Naive thymus-derived CD4-positive, alpha-beta T cell (primary cell): Measurements from ENCODE around the gene SELL. TPM values are rescaled to one million over a fixed set of nuclear protein-coding genes. Genes with fewer than 3 reads are reported as not detected.
"Not testable (repeated sequence)": the region's sequence is repeated elsewhere in the genome, so short reads cannot be mapped to it uniquely, and the experiment has no call there.

Experiments
- ATAC-seq: fragments of 150-1000 bp; cut with Tn5 transposase; 2 replicates; pipeline ENCODE4 v1.10.0; 2021; ENCODE audit warnings: mild to moderate bottlenecking, moderate library complexity
- CTCF ChIA-PET: fragments of 350-600 bp; sonication (Branson Sonifier 250); formaldehyde crosslinking; loops from one replicate; lab custom pipeline; 2021; ENCODE audit warnings: antibody characterized with exemption; lab: Charles Lee
- POLR2A ChIA-PET: fragments of 350-600 bp; sonication (Branson Sonifier 250); formaldehyde crosslinking; loops from one replicate; lab custom pipeline; 2021; ENCODE audit warnings: antibody characterized with exemption, inconsistent platforms; lab: Charles Lee
- DNase-seq, 9 donors: peaks; one replicate each; pipeline versions ENCODE4 v3.0.0 to v3.0.0-alpha.2; 2020 to 2022; ENCODE audit warnings: mixed read lengths in 1 of 9
- H3K27ac ChIP-seq: one replicate; pipeline ENCODE4 v1.7.0; 2013; ENCODE audit warnings: mild to moderate bottlenecking, low read depth, low read length, moderate library complexity
- H3K27me3 ChIP-seq, 2 donors: one replicate each; pipeline ENCODE4 v1.7.0; 2013; ENCODE audit warnings: low read length in 2 of 2, mild to moderate bottlenecking in 2 of 2, moderate library complexity in 2 of 2; ENCODE audit not compliant: control insufficient read depth in 2 of 2, insufficient read depth in 2 of 2
- H3K36me3 ChIP-seq, 3 experiments: 1 replicate in 2 of 3; 2 replicates in 1 of 3; pipeline ENCODE4 v1.7.0; 2013; ENCODE audit warnings: low read length in 3 of 3, mild to moderate bottlenecking in 3 of 3, moderate library complexity in 1 of 3; ENCODE audit not compliant: insufficient read depth in 3 of 3, control insufficient read depth in 2 of 3
- H3K4me1 ChIP-seq, 2 donors: one replicate each; pipeline ENCODE4 v1.7.0; 2013; ENCODE audit warnings: low read length in 2 of 2, mild to moderate bottlenecking in 2 of 2, moderate library complexity in 1 of 2; ENCODE audit not compliant: control insufficient read depth in 2 of 2, insufficient read depth in 2 of 2
- H3K4me3 ChIP-seq: 2 replicates; pipeline ENCODE4 v1.7.0; 2013; ENCODE audit warnings: mild to moderate bottlenecking, low read length
- H3K9me3 ChIP-seq, 3 experiments: 1 replicate in 2 of 3; 2 replicates in 1 of 3; pipeline ENCODE4 v1.7.0; 2013; ENCODE audit warnings: low read length in 3 of 3; ENCODE audit not compliant: control insufficient read depth in 2 of 3
- H3K27ac Mint-ChIP-seq, 9 donors: one replicate each; pipeline ENCODE4 v1.8.0; 2020 to 2022; ENCODE audit warnings: mixed read lengths in 9 of 9, mild to moderate bottlenecking in 8 of 9, moderate library complexity in 5 of 9, inconsistent platforms in 2 of 9
- H3K27me3 Mint-ChIP-seq, 5 donors: one replicate each; pipeline ENCODE4 v1.8.0; 2021 to 2022; ENCODE audit warnings: mixed read lengths in 5 of 5, mild to moderate bottlenecking in 1 of 5
- H3K36me3 Mint-ChIP-seq, 5 donors: one replicate each; pipeline ENCODE4 v1.8.0; 2020 to 2022; ENCODE audit warnings: mixed read lengths in 5 of 5, mild to moderate bottlenecking in 3 of 5, inconsistent platforms in 1 of 5
- H3K4me1 Mint-ChIP-seq, 7 donors: one replicate each; pipeline ENCODE4 v1.8.0; 2020 to 2022; ENCODE audit warnings: mixed read lengths in 7 of 7, mild to moderate bottlenecking in 3 of 7, inconsistent platforms in 1 of 7
- H3K4me3 Mint-ChIP-seq, 10 donors: one replicate each; pipeline ENCODE4 v1.8.0; 2020 to 2022; ENCODE audit warnings: mild to moderate bottlenecking in 10 of 10, mixed read lengths in 10 of 10, moderate library complexity in 6 of 10, inconsistent platforms in 2 of 10
- H3K9me3 Mint-ChIP-seq, 11 donors: one replicate each; pipeline ENCODE4 v1.8.0; 2020 to 2022; ENCODE audit warnings: mixed read lengths in 11 of 11, mild to moderate bottlenecking in 4 of 11, inconsistent platforms in 1 of 11, moderate library complexity in 1 of 11
- intact Hi-C, 2 donors: fragments of 100-400 bp; cut with micrococcal nuclease; formaldehyde crosslinking; loops; one replicate each; pipeline ENCODE4 v1.15.1; 2023
- polyA plus RNA-seq, 2 donors: library from polyadenylated mRNA; unstranded; fragments of 300-500 nt; fragmentation: Illumina TruSeq; gene quantifications; one replicate each; pipeline ENCODE4 v1.2.3, GENCODE V29; 2021
- total RNA-seq, 6 experiments: library from RNA in 5 of 6; stranded (reverse) in 5 of 6; gene quantifications; 1 replicate in 5 of 6; 2 replicates in 1 of 6; pipeline ENCODE4 v1.2.3 and lab custom pipeline; 2021 to 2026

The SELL gene
- total and polyA plus RNA-seq, 7 experiments from 2014 or later: 303 to 2,521 (median 582) TPM

GRCh38 chr1:169683661-169684060, 27.8 kb downstream of the SELL start:
- H3K4me1 Mint-ChIP-seq: peaks cover 0 to 37% (median 27%) of the 10 kb centered on the region in 7 donors

GRCh38 chr1:169683168-169683567, 28.3 kb downstream of the SELL start:
- H3K27me3 ChIP-seq, H3K27me3 Mint-ChIP-seq, ATAC-seq, H3K27ac ChIP-seq, H3K4me3 ChIP-seq, H3K9me3 Mint-ChIP-seq, H3K36me3 ChIP-seq, H3K9me3 ChIP-seq, H3K36me3 Mint-ChIP-seq, DNase-seq: not testable (repeated sequence)
- H3K4me1 Mint-ChIP-seq: peaks cover 1 to 39% (median 24%) of the 10 kb centered on the region in 7 donors
- peak overlapping the region in 1 of 9 donors; percentile 87 for H3K27ac Mint-ChIP-seq
- ChIA-PET CTCF (interaction anchor here (1.6 to 3.3 kb wide), 3 partner anchors 11 to 70 kb away, joined by 4 to 16 read pairs (median 6); no protein-coding TSS in a partner anchor), POLR2A (interaction anchor here (1.0 to 9.7 kb wide), 5 partner anchors 9 to 81 kb away, joined by 3 to 138 read pairs (median 3); no protein-coding TSS in a partner anchor)
- H3K4me1 ChIP-seq: peaks cover 13 to 68% of the 10 kb centered on the region in 2 donors
- peak overlapping the region in 2 of 10 donors; percentile 0 to 43 for H3K4me3 Mint-ChIP-seq
- intact Hi-C loops: loop anchor here in 1 of 2 donors (1.0 kb wide), 1 partner anchor 8 kb away; no protein-coding TSS in a partner anchor

More at GRCh38 chr1:169683661-169684060, 27.8 kb downstream of the SELL start:
- Histone ChIP-seq H3K27ac (no peak overlapping the region), H3K27me3 (no peaks in the 10 kb centered on the region), H3K4me1 (peaks cover 17 to 72% of the 10 kb centered on the region in 2 donors), H3K36me3 (no peaks in the 10 kb centered on the region), H3K4me3 (no peak overlapping the region), H3K9me3 (no peaks in the 10 kb centered on the region)
- peak overlapping the region in 1 of 9 donors; percentile 87 for H3K27ac Mint-ChIP-seq
- H3K36me3 Mint-ChIP-seq: peaks cover 0 to 1% (median 0%) of the 10 kb centered on the region in 5 donors
- no peaks in the 10 kb centered on the region for H3K27me3 Mint-ChIP-seq
- CTCF ChIA-PET: interaction anchor here (3.3 kb wide), 1 partner anchor 14 kb away, joined by 16 read pairs; no protein-coding TSS in a partner anchor
- ATAC-seq: no peak
- H3K9me3 Mint-ChIP-seq: no peaks in the 10 kb centered on the region
- intact Hi-C loops: loop anchor here in 1 of 2 donors (1.0 kb wide), 1 partner anchor 8 kb away; no protein-coding TSS in a partner anchor
- peak overlapping the region in 2 of 10 donors; percentile 0 to 43 for H3K4me3 Mint-ChIP-seq
- POLR2A ChIA-PET: interaction anchor here (1.0 to 1.4 kb wide), 2 partner anchors 22 to 79 kb away, joined by 3 read pairs; no protein-coding TSS in a partner anchor
- DNase-seq: no peak

GRCh38 chr1:169682071-169682470, 29.3 kb downstream of the SELL start:
- intact Hi-C loops: no loop called here
- DNase-seq (no peak), ATAC-seq (no peak)
- H3K27me3 ChIP-seq: no peaks in the 10 kb centered on the region
- H3K4me1 Mint-ChIP-seq: peaks cover 12 to 48% (median 27%) of the 10 kb centered on the region in 7 donors
- H3K27me3 Mint-ChIP-seq: no peaks in the 10 kb centered on the region
- H3K4me3 ChIP-seq: no peak overlapping the region
- no peaks in the 10 kb centered on the region for H3K36me3 ChIP-seq
- H3K27ac Mint-ChIP-seq: peak overlapping the region in 5 of 9 donors; percentile 30 to 92 (median 71)
- H3K27ac ChIP-seq: no peak overlapping the region
- CTCF ChIA-PET: interaction anchor here (0.5 to 3.3 kb wide), 8 partner anchors 11 to 96 kb away, joined by 3 to 16 read pairs (median 4); partner anchors contain the start of gene F5
- POLR2A ChIA-PET: interaction anchor here (0.6 to 9.7 kb wide), 9 partner anchors 10 to 80 kb away, joined by 3 to 138 read pairs (median 5); no protein-coding TSS in a partner anchor
- H3K4me3 Mint-ChIP-seq: peak overlapping the region in 5 of 10 donors; percentile 16 to 72 (median 50)
- H3K36me3 Mint-ChIP-seq: peaks cover 0 to 1% (median 0%) of the 10 kb centered on the region in 5 donors
- H3K4me1 ChIP-seq: peaks cover 13 to 65% of the 10 kb centered on the region in 2 donors
- H3K9me3 Mint-ChIP-seq: no peaks in the 10 kb centered on the region
- H3K9me3 ChIP-seq: no peaks in the 10 kb centered on the region

- intact Hi-C loops: loop anchor here (1.0 to 2.0 kb wide), 4 partner anchors 9 to 14 kb away; no protein-coding TSS in a partner anchor
- Histone ChIP-seq H3K9me3 (no peaks in the 10 kb centered on the region), H3K27me3 (no peaks in the 10 kb centered on the region), H3K4me1 (peaks cover 19 to 66% of the 10 kb centered on the region in 2 donors), H3K27ac (no peak overlapping the region), H3K4me3 (no peak overlapping the region), H3K36me3 (no peaks in the 10 kb centered on the region)
- H3K4me3 Mint-ChIP-seq: peak overlapping the region in 9 of 10 donors; percentile 14 to 72 (median 50)
- H3K36me3 Mint-ChIP-seq: peaks cover 0 to 3% (median 0%) of the 10 kb centered on the region in 5 donors
- peak overlapping the region in 7 of 9 donors; percentile 40 to 89 (median 73) for H3K27ac Mint-ChIP-seq
- H3K27me3 Mint-ChIP-seq: no peaks in the 10 kb centered on the region
- DNase-seq: no peak
- POLR2A ChIA-PET: interaction anchor here (0.7 to 9.7 kb wide), 9 partner anchors 10 to 79 kb away, joined by 3 to 138 read pairs (median 6); no protein-coding TSS in a partner anchor
- no peak for ATAC-seq
- H3K4me1 Mint-ChIP-seq: peaks cover 21 to 58% (median 37%) of the 10 kb centered on the region in 7 donors
- CTCF ChIA-PET: interaction anchor here (0.6 to 3.3 kb wide), 6 partner anchors 10 to 95 kb away, joined by 3 to 16 read pairs (median 4); partner anchors contain the start of gene F5
- H3K9me3 Mint-ChIP-seq: no peaks in the 10 kb centered on the region
These were observed 30.3 kb downstream of the SELL start for GRCh38 chr1:169681140-169681539.

GRCh38 chr1:169680377-169681019, 30.9 kb downstream of the SELL start:
- Histone ChIP-seq H3K9me3 (no peaks in the 10 kb centered on the region), H3K27ac (no peak overlapping the region), H3K4me3 (no peak overlapping the region), H3K36me3 (no peaks in the 10 kb centered on the region), H3K4me1 (peaks cover 24 to 72% of the 10 kb centered on the region in 2 donors), H3K27me3 (no peaks in the 10 kb centered on the region)
- Mint-ChIP-seq H3K4me3 (peak overlapping the region; percentile 23 to 72 (median 53)), H3K27ac (peak overlapping the region in 7 of 9 donors; percentile 40 to 89 (median 73)), H3K27me3 (no peaks in the 10 kb centered on the region), H3K36me3 (peaks cover 0 to 3% (median 0%) of the 10 kb centered on the region in 5 donors), H3K4me1 (peaks cover 28 to 64% (median 39%) of the 10 kb centered on the region in 7 donors), H3K9me3 (no peaks in the 10 kb centered on the region)
- intact Hi-C loops: loop anchor here (1.0 to 2.0 kb wide), 5 partner anchors 10 to 30 kb away; no protein-coding TSS in a partner anchor
- ChIA-PET CTCF (interaction anchor here (0.6 to 3.3 kb wide), 6 partner anchors 10 to 94 kb away, joined by 3 to 16 read pairs (median 4); partner anchors contain the start of gene F5), POLR2A (interaction anchor here (0.6 to 9.7 kb wide), 9 partner anchors 9 to 78 kb away, joined by 3 to 138 read pairs (median 6); no protein-coding TSS in a partner anchor)
- peak in 1 of 9 donors; percentile 38 for DNase-seq
- peak; percentile 49 for ATAC-seq

- H3K27me3 ChIP-seq: no peaks in the 10 kb centered on the region
- no peaks in the 10 kb centered on the region for H3K36me3 ChIP-seq
- no peak overlapping the region for H3K4me3 ChIP-seq
- H3K27ac ChIP-seq: no peak overlapping the region
- Mint-ChIP-seq H3K4me1 (peaks cover 30 to 68% (median 40%) of the 10 kb centered on the region in 7 donors), H3K36me3 (peaks cover 0 to 3% (median 0%) of the 10 kb centered on the region in 5 donors), H3K27me3 (no peaks in the 10 kb centered on the region), H3K27ac (peak overlapping the region in 3 of 9 donors; percentile 56 to 73 (median 64)), H3K4me3 (peak overlapping the region in 3 of 10 donors; percentile 21 to 63 (median 27)), H3K9me3 (no peaks in the 10 kb centered on the region)
- DNase-seq (no peak), ATAC-seq (no peak)
- H3K9me3 ChIP-seq: no peaks in the 10 kb centered on the region
- ChIA-PET POLR2A (interaction anchor here (0.7 to 9.7 kb wide), 4 partner anchors 12 to 77 kb away, joined by 3 to 138 read pairs (median 4); no protein-coding TSS in a partner anchor), CTCF (interaction anchor here (1.4 to 2.0 kb wide), 2 partner anchors 14 to 77 kb away, joined by 3 to 15 read pairs; no protein-coding TSS in a partner anchor)
- intact Hi-C loops: loop anchor here (1.0 to 2.0 kb wide), 3 partner anchors 13 to 29 kb away; no protein-coding TSS in a partner anchor
- H3K4me1 ChIP-seq: peaks cover 24 to 72% of the 10 kb centered on the region in 2 donors
These were observed 31.7 kb downstream of the SELL start for GRCh38 chr1:169679692-169680091.
